GM23338 (cell line): Measurements from ENCODE around the gene GHR. TPM values are rescaled to one million over a fixed set of nuclear protein-coding genes. Genes with fewer than 3 reads are reported as not detected.
"Not testable (repeated sequence)": the region's sequence is repeated elsewhere in the genome, so short reads cannot be mapped to it uniquely, and the experiment has no call there.

Experiments used
- ATAC-seq: fragments of 200-7000 bp; cut with Tn5 transposase; 3 replicates; pipeline ENCODE4 v1.9.1; 2020
- DNase-seq: peaks from one replicate; pipeline ENCODE4 v3.0.0-alpha.2; 2015; ENCODE audit warnings: low spot score
- H2AFZ ChIP-seq: fragments of 200-600 bp; sonication (generic); 2 replicates; pipeline ENCODE4 v1.8.0; 2016; ENCODE audit warnings: antibody characterized with exemption, mild to moderate bottlenecking, moderate library complexity
- H3F3A ChIP-seq: fragments of 200-600 bp; sonication (generic); replicated peaks from 2 replicates; pipeline ENCODE4 v1.8.0; 2017; ENCODE audit warnings: antibody characterized with exemption, mixed run types, low read depth
- H3K27ac ChIP-seq: fragments of 200-600 bp; sonication (generic); 2 replicates; pipeline ENCODE4 v1.6.1; 2016; ENCODE audit warnings: low read depth
- H3K27me3 ChIP-seq: fragments of 200-600 bp; sonication (generic); 2 replicates; pipeline ENCODE4 v1.8.0; 2016; ENCODE audit warnings: mild to moderate bottlenecking, mixed run types, moderate library complexity; ENCODE audit not compliant: insufficient read depth
- H3K36me3 ChIP-seq: fragments of 200-600 bp; sonication (generic); 2 replicates; pipeline ENCODE4 v1.8.0; 2016; ENCODE audit warnings: mild to moderate bottlenecking; ENCODE audit not compliant: insufficient read depth
- H3K4me1 ChIP-seq: fragments of 200-600 bp; sonication (generic); 2 replicates; pipeline ENCODE4 v1.8.0; 2016; ENCODE audit warnings: mild to moderate bottlenecking, moderate library complexity; ENCODE audit not compliant: insufficient read depth
- H3K4me2 ChIP-seq: fragments of 200-600 bp; sonication (generic); 2 replicates; pipeline ENCODE4 v1.7.1; 2017; ENCODE audit warnings: mixed run types
- H3K4me3 ChIP-seq: fragments of 200-600 bp; sonication (generic); 2 replicates; pipeline ENCODE4 v1.6.1; 2016; ENCODE audit warnings: mixed run types
- H3K79me2 ChIP-seq: fragments of 200-600 bp; sonication (generic); replicated peaks from 2 replicates; pipeline ENCODE4 v1.8.0; 2017; ENCODE audit warnings: mild to moderate bottlenecking; ENCODE audit not compliant: insufficient read depth
- H3K9me2 ChIP-seq: fragments of 200-600 bp; sonication (generic); 2 replicates; pipeline ENCODE4 v1.8.0; 2017; ENCODE audit not compliant: insufficient read depth
- H4K20me1 ChIP-seq: fragments of 200-600 bp; sonication (generic); replicated peaks from 2 replicates; pipeline ENCODE4 v1.8.0; 2017; ENCODE audit warnings: mild to moderate bottlenecking; ENCODE audit not compliant: insufficient read depth
- H3K27ac Mint-ChIP-seq: 2 replicates; pipeline ENCODE4 v1.8.0; 2020; ENCODE audit warnings: inconsistent platforms, mild to moderate bottlenecking, moderate library complexity, mixed read lengths
- H3K27me3 Mint-ChIP-seq: 3 replicates; pipeline ENCODE4 v1.8.0; 2022; ENCODE audit warnings: low read depth, mild to moderate bottlenecking, moderate library complexity, mixed read lengths, inconsistent platforms; ENCODE audit not compliant: insufficient read depth, poor library complexity
- H3K36me3 Mint-ChIP-seq: 3 replicates; pipeline ENCODE4 v1.8.0; 2021; ENCODE audit warnings: low read depth, mild to moderate bottlenecking, inconsistent platforms, moderate library complexity, mixed read lengths
- H3K4me1 Mint-ChIP-seq: 3 replicates; pipeline ENCODE4 v1.8.0; 2020; ENCODE audit warnings: mild to moderate bottlenecking, inconsistent platforms, mixed read lengths
- H3K4me3 Mint-ChIP-seq: 3 replicates; pipeline ENCODE4 v1.8.0; 2021; ENCODE audit warnings: moderate library complexity, mild to moderate bottlenecking, inconsistent platforms, mixed read lengths
- H3K9me3 Mint-ChIP-seq: 3 replicates; pipeline ENCODE4 v1.8.0; 2020; ENCODE audit warnings: moderate library complexity, mild to moderate bottlenecking, inconsistent platforms, mixed read lengths
- CTCF ChIP-seq, 2 experiments: fragments of 200-600 bp in 1 of 2; sonication (generic) in 1 of 2; conservative IDR thresholded peaks; 2 replicates each; pipeline versions ENCODE4 v1.5.1 to v1.6.1; 2016 to 2017; ENCODE audit warnings: antibody characterized with exemption in 2 of 2, low read depth in 2 of 2, mild to moderate bottlenecking in 2 of 2, moderate library complexity in 1 of 2
- EZH2 ChIP-seq: fragments of 200-600 bp; sonication (generic); IDR thresholded peaks from one replicate; pipeline ENCODE4 v1.8.0; 2017; ENCODE audit warnings: antibody characterized with exemption, mild to moderate bottlenecking, low read depth; ENCODE audit not compliant: unreplicated experiment
- NANOG ChIP-seq: IDR thresholded peaks from 2 replicates; pipeline ENCODE4 v1.6.1; 2016; ENCODE audit warnings: antibody characterized with exemption, borderline replicate concordance
- POLR2AphosphoS5 ChIP-seq: IDR thresholded peaks from 2 replicates; pipeline ENCODE4 v1.6.1; 2016; ENCODE audit warnings: antibody characterized with exemption, low read depth
- ZNF331 ChIP-seq: fragments of 250-450 bp; sonication (Bioruptor Pico); IDR thresholded peaks from 2 replicates; pipeline ENCODE4 v1.5.0; 2020; ENCODE audit warnings: low read depth, mild to moderate bottlenecking, moderate library complexity
- polyA plus RNA-seq: library from polyadenylated mRNA; unstranded; fragments of >200 nt; fragmentation: Nextera tagmentation; extraction: Ambion mirVana; gene quantifications from 2 replicates; pipeline ENCODE4 v1.2.1, GENCODE V29; 2016
- total RNA-seq: library from RNA; depleted of rRNA; stranded (reverse); fragments of >200 nt; shearing (Covaris generic); gene quantifications from 2 replicates; pipeline ENCODE4 v1.2.3, GENCODE V29; 2014
- TF ChIP-seq, protein P1 (sequence below): fragments of 250-450 bp; sonication (Bioruptor Pico); IDR thresholded peaks from 2 replicates; pipeline ENCODE4 v1.5.0; 2020; ENCODE audit warnings: mild to moderate bottlenecking, moderate library complexity

The GHR gene
- total and polyA plus RNA-seq, 2 experiments from 2014 or later: 0.21 to 1.9 TPM

- H3K27me3 ChIP-seq, H3K79me2 ChIP-seq, H3K9me2 ChIP-seq, H3K27ac ChIP-seq, H3K4me3 ChIP-seq, H3K27ac Mint-ChIP-seq, H2AFZ ChIP-seq, H3K4me2 ChIP-seq, H4K20me1 ChIP-seq, H3K4me1 ChIP-seq, H3K36me3 Mint-ChIP-seq, H3K4me3 Mint-ChIP-seq, H3K27me3 Mint-ChIP-seq, H3F3A ChIP-seq, DNase-seq, H3K4me1 Mint-ChIP-seq, H3K36me3 ChIP-seq, ATAC-seq: not testable (repeated sequence)
- peaks cover 35% of the 10 kb centered on the region for H3K9me3 Mint-ChIP-seq
These were observed 261.8 kb downstream of the GHR start for GRCh38 chr5:42685078-42685477.

DNA sequence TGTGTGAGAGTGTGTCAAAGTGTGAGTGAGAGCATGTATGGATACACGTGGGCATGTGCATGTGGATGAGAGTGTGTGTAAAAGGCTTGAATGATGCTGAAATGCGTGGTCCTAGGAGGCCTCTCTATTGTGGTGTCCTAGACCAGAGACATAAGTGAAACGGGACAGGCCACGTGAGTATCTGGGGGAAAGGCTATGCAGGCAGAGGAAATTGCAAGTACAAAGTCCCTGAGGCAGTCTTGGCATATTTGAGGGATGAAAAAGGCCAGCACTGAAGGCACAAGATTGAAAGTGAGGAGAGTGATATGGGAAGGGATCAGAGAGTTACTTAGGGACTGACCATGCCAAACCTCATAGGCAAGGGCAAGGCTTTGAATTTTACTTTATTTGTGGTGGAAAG lies 266.2 kb downstream of the GHR start:
- Histone ChIP-seq H3K4me1 (no peaks in the 10 kb centered on the region), H3K9me2 (0 out of 2 replicates have a peak, but pooled peaks cover 8% of the 10 kb centered on the region), H4K20me1 (no peaks in the 10 kb centered on the region), H3K27me3 (no peaks in the 10 kb centered on the region), H2AFZ (no peak overlapping the region), H3K27ac (no peak overlapping the region), H3K4me3 (no peak overlapping the region), H3F3A (no peaks in the 10 kb centered on the region), H3K79me2 (no peaks in the 10 kb centered on the region), H3K4me2 (no peak overlapping the region), H3K36me3 (no peaks in the 10 kb centered on the region)
- H3K9me3 Mint-ChIP-seq: peaks cover 27% of the 10 kb centered on the region
- no peaks in the 10 kb centered on the region for H3K4me1 Mint-ChIP-seq
- no peaks in the 10 kb centered on the region for H3K27me3 Mint-ChIP-seq
- no peak for ATAC-seq
- H3K4me3 Mint-ChIP-seq: no peak overlapping the region
- no peak for DNase-seq
- TF ChIP-seq, protein P1, sequence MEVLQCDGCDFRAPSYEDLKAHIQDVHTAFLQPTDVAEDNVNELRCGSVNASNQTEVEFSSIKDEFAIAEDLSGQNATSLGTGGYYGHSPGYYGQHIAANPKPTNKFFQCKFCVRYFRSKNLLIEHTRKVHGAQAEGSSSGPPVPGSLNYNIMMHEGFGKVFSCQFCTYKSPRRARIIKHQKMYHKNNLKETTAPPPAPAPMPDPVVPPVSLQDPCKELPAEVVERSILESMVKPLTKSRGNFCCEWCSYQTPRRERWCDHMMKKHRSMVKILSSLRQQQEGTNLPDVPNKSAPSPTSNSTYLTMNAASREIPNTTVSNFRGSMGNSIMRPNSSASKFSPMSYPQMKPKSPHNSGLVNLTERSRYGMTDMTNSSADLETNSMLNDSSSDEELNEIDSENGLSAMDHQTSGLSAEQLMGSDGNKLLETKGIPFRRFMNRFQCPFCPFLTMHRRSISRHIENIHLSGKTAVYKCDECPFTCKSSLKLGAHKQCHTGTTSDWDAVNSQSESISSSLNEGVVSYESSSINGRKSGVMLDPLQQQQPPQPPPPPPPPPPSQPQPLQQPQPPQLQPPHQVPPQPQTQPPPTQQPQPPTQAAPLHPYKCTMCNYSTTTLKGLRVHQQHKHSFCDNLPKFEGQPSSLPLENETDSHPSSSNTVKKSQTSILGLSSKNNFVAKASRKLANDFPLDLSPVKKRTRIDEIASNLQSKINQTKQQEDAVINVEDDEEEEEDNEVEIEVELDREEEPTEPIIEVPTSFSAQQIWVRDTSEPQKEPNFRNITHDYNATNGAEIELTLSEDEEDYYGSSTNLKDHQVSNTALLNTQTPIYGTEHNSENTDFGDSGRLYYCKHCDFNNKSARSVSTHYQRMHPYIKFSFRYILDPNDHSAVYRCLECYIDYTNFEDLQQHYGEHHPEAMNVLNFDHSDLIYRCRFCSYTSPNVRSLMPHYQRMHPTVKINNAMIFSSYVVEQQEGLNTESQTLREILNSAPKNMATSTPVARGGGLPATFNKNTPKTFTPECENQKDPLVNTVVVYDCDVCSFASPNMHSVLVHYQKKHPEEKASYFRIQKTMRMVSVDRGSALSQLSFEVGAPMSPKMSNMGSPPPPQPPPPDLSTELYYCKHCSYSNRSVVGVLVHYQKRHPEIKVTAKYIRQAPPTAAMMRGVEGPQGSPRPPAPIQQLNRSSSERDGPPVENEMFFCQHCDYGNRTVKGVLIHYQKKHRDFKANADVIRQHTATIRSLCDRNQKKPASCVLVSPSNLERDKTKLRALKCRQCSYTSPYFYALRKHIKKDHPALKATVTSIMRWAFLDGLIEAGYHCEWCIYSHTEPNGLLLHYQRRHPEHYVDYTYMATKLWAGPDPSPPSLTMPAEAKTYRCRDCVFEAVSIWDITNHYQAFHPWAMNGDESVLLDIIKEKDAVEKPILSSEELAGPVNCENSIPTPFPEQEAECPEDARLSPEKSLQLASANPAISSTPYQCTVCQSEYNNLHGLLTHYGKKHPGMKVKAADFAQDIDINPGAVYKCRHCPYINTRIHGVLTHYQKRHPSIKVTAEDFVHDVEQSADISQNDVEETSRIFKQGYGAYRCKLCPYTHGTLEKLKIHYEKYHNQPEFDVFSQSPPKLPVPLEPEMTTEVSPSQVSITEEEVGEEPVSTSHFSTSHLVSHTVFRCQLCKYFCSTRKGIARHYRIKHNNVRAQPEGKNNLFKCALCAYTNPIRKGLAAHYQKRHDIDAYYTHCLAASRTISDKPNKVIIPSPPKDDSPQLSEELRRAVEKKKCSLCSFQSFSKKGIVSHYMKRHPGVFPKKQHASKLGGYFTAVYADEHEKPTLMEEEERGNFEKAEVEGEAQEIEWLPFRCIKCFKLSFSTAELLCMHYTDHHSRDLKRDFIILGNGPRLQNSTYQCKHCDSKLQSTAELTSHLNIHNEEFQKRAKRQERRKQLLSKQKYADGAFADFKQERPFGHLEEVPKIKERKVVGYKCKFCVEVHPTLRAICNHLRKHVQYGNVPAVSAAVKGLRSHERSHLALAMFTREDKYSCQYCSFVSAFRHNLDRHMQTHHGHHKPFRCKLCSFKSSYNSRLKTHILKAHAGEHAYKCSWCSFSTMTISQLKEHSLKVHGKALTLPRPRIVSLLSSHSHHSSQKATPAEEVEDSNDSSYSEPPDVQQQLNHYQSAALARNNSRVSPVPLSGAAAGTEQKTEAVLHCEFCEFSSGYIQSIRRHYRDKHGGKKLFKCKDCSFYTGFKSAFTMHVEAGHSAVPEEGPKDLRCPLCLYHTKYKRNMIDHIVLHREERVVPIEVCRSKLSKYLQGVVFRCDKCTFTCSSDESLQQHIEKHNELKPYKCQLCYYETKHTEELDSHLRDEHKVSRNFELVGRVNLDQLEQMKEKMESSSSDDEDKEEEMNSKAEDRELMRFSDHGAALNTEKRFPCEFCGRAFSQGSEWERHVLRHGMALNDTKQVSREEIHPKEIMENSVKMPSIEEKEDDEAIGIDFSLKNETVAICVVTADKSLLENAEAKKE (CRISPR knock-in tag): no peak
- TF ChIP-seq ZNF331 (CRISPR knock-in tag): no peak
- TF ChIP-seq CTCF (conservative IDR thresholded peaks at IDR 0.05; ENCODE audit: low read depth in 2 of 2): no peak
- TF ChIP-seq POLR2AphosphoS5: no peak
- TF ChIP-seq EZH2: no peak
- no peak for TF ChIP-seq NANOG
- H3K36me3 Mint-ChIP-seq: peaks cover 4% of the 10 kb centered on the region; the same call in 2 of the 3 replicates
- no peak overlapping the region for H3K27ac Mint-ChIP-seq
